ENCODE data around the gene SLC25A19. TPM values are rescaled to one million over a fixed set of nuclear protein-coding genes. Genes with fewer than 3 reads are reported as not detected.
"Not testable (repeated sequence)": the region's sequence is repeated elsewhere in the genome, so short reads cannot be mapped to it uniquely, and the experiment has no call there.

The SLC25A19 gene
- total and polyA plus RNA-seq, 4 donors = 6.7 to 11.7 (median 9.1) TPM

- Histone ChIP-seq H3K9me3 (ENCODE audit: control insufficient read depth, insufficient read depth, low read length) (no peaks in the 10 kb centered on the region), H3K27me3 (ENCODE audit: control insufficient read depth, insufficient read depth, low read length) (no peaks in the 10 kb centered on the region), H3K36me3 (ENCODE audit: control insufficient read depth, insufficient read depth, low read length) (peaks cover 12% of the 10 kb centered on the region), H3K4me1 (ENCODE audit: control insufficient read depth, insufficient read depth, low read length) (peaks cover 4% of the 10 kb centered on the region), H3K27ac (ENCODE audit: low read depth, low read length) (no peak overlapping the region), H3K4me3 (ENCODE audit: low read depth, low read length) (no peak overlapping the region)
- 98% methylated on average over 6 of the region's 9 CpGs for WGBS (ENCODE audit: insufficient coverage)
- DNase-seq (ENCODE audit: low read depth in 4 of 6, low spot score in 6 of 6) = no peak
Measured at GRCh38 chr17:75287221-75287620, 2.0 kb downstream of the SLC25A19 start.

GRCh38 chr17:75285123-75285522, 4.1 kb downstream of the SLC25A19 start:
- H3K4me1 ChIP-seq (ENCODE audit: control insufficient read depth, insufficient read depth, low read length) = peaks cover 4% of the 10 kb centered on the region
- no peak overlapping the region for H3K27ac ChIP-seq (ENCODE audit: low read depth, low read length)
- H3K9me3 ChIP-seq (ENCODE audit: control insufficient read depth, insufficient read depth, low read length) = no peaks in the 10 kb centered on the region
- no peaks in the 10 kb centered on the region for H3K27me3 ChIP-seq (ENCODE audit: control insufficient read depth, insufficient read depth, low read length)
- peaks cover 13% of the 10 kb centered on the region for H3K36me3 ChIP-seq (ENCODE audit: control insufficient read depth, insufficient read depth, low read length)
- DNase-seq (ENCODE audit: low read depth in 4 of 6, low spot score in 6 of 6) = no peak
- WGBS (ENCODE audit: insufficient coverage) = 93% methylated on average over 6 of the region's 6 CpGs
- H3K4me3 ChIP-seq (ENCODE audit: low read depth, low read length) = no peak overlapping the region

- H3K27ac ChIP-seq (ENCODE audit: low read depth, low read length); H3K4me3 ChIP-seq (ENCODE audit: low read depth, low read length); H3K4me1 ChIP-seq (ENCODE audit: control insufficient read depth, insufficient read depth, low read length); DNase-seq (ENCODE audit: low read depth in 4 of 6, low spot score in 6 of 6); H3K9me3 ChIP-seq (ENCODE audit: control insufficient read depth, insufficient read depth, low read length); H3K27me3 ChIP-seq (ENCODE audit: control insufficient read depth, insufficient read depth, low read length): not testable (repeated sequence)
- WGBS (ENCODE audit: insufficient coverage) = 100% methylated on average over 2 of the region's 4 CpGs
- H3K36me3 ChIP-seq (ENCODE audit: control insufficient read depth, insufficient read depth, low read length) = peaks cover 19% of the 10 kb centered on the region
Measured at GRCh38 chr17:75280189-75280588, 9.0 kb downstream of the SLC25A19 start.

GRCh38 chr17:75277664-75278071, 11.6 kb downstream of the SLC25A19 start:
- no peak for DNase-seq (ENCODE audit: low read depth in 4 of 6, low spot score in 6 of 6)
- Histone ChIP-seq H3K9me3 (ENCODE audit: control insufficient read depth, insufficient read depth, low read length) (no peaks in the 10 kb centered on the region), H3K4me3 (ENCODE audit: low read depth, low read length) (no peak overlapping the region), H3K4me1 (ENCODE audit: control insufficient read depth, insufficient read depth, low read length) (peaks cover 11% of the 10 kb centered on the region), H3K36me3 (ENCODE audit: control insufficient read depth, insufficient read depth, low read length) (peaks cover 30% of the 10 kb centered on the region), H3K27ac (ENCODE audit: low read depth, low read length) (no peak overlapping the region), H3K27me3 (ENCODE audit: control insufficient read depth, insufficient read depth, low read length) (no peaks in the 10 kb centered on the region)
- WGBS (ENCODE audit: insufficient coverage) = 86% methylated on average over 4 of the region's 6 CpGs

GRCh38 chr17:75273977-75274708, 15.1 kb downstream of the SLC25A19 start:
- no peaks in the 10 kb centered on the region for H3K9me3 ChIP-seq (ENCODE audit: control insufficient read depth, insufficient read depth, low read length)
- H3K27me3 ChIP-seq (ENCODE audit: control insufficient read depth, insufficient read depth, low read length) = no peaks in the 10 kb centered on the region
- H3K4me1 ChIP-seq (ENCODE audit: control insufficient read depth, insufficient read depth, low read length) = peaks cover 41% of the 10 kb centered on the region
- H3K27ac ChIP-seq (ENCODE audit: low read depth, low read length) = no peak overlapping the region
- no peak for DNase-seq (ENCODE audit: low read depth in 4 of 6, low spot score in 6 of 6)
- H3K4me3 ChIP-seq (ENCODE audit: low read depth, low read length) = no peak overlapping the region
- peaks cover 35% of the 10 kb centered on the region for H3K36me3 ChIP-seq (ENCODE audit: control insufficient read depth, insufficient read depth, low read length)
- WGBS (ENCODE audit: insufficient coverage) = 77% methylated on average over 6 of the region's 7 CpGs

GRCh38 chr17:75272848-75273184, 16.4 kb downstream of the SLC25A19 start:
- H3K4me1 ChIP-seq (ENCODE audit: control insufficient read depth, insufficient read depth, low read length) = peaks cover 47% of the 10 kb centered on the region
- WGBS (ENCODE audit: insufficient coverage) = 100% methylated on average over 2 of the region's 3 CpGs
- no peak for DNase-seq (ENCODE audit: low read depth in 4 of 6, low spot score in 6 of 6)
- H3K36me3 ChIP-seq (ENCODE audit: control insufficient read depth, insufficient read depth, low read length) = peaks cover 34% of the 10 kb centered on the region
- H3K9me3 ChIP-seq (ENCODE audit: control insufficient read depth, insufficient read depth, low read length) = no peaks in the 10 kb centered on the region
- H3K27ac ChIP-seq (ENCODE audit: low read depth, low read length) = no peak overlapping the region
- H3K27me3 ChIP-seq (ENCODE audit: control insufficient read depth, insufficient read depth, low read length) = no peaks in the 10 kb centered on the region
- H3K4me3 ChIP-seq (ENCODE audit: low read depth, low read length) = no peak overlapping the region

- peak overlapping the region; percentile 68 for H3K4me3 ChIP-seq (ENCODE audit: low read depth, low read length)
- no peaks in the 10 kb centered on the region for H3K27me3 ChIP-seq (ENCODE audit: control insufficient read depth, insufficient read depth, low read length)
- H3K36me3 ChIP-seq (ENCODE audit: control insufficient read depth, insufficient read depth, low read length) = peaks cover 36% of the 10 kb centered on the region
- peak in 1 of 6 donors; percentile 63 for DNase-seq (ENCODE audit: low read depth in 4 of 6, low spot score in 6 of 6)
- no peaks in the 10 kb centered on the region for H3K9me3 ChIP-seq (ENCODE audit: control insufficient read depth, insufficient read depth, low read length)
- WGBS (ENCODE audit: insufficient coverage) = 59% methylated on average over 22 of the region's 24 CpGs
- no peak overlapping the region for H3K27ac ChIP-seq (ENCODE audit: low read depth, low read length)
- H3K4me1 ChIP-seq (ENCODE audit: control insufficient read depth, insufficient read depth, low read length) = peaks cover 53% of the 10 kb centered on the region
Measured at GRCh38 chr17:75271955-75272847, 17.0 kb downstream of the SLC25A19 start.

- no peaks in the 10 kb centered on the region for H3K27me3 ChIP-seq (ENCODE audit: control insufficient read depth, insufficient read depth, low read length)
- H3K27ac ChIP-seq (ENCODE audit: low read depth, low read length) = no peak overlapping the region
- peaks cover 61% of the 10 kb centered on the region for H3K4me1 ChIP-seq (ENCODE audit: control insufficient read depth, insufficient read depth, low read length)
- DNase-seq (ENCODE audit: low read depth in 4 of 6, low spot score in 6 of 6) = peak in 5 of 6 donors; percentile 31 to 90 (median 68)
- no peaks in the 10 kb centered on the region for H3K9me3 ChIP-seq (ENCODE audit: control insufficient read depth, insufficient read depth, low read length)
- H3K4me3 ChIP-seq (ENCODE audit: low read depth, low read length) = peak overlapping the region; percentile 68
- H3K36me3 ChIP-seq (ENCODE audit: control insufficient read depth, insufficient read depth, low read length) = peaks cover 42% of the 10 kb centered on the region
- under 1% methylated on average over 74 of the region's 74 CpGs for WGBS (ENCODE audit: insufficient coverage)
Measured at GRCh38 chr17:75271233-75271954, 17.8 kb downstream of the SLC25A19 start.

- Histone ChIP-seq H3K4me3 (ENCODE audit: low read depth, low read length) (peak within 1 kb of the TSS; percentile 86), H3K27ac (ENCODE audit: low read depth, low read length) (peak within 1 kb of the TSS; percentile 93), H3K27me3 (ENCODE audit: control insufficient read depth, insufficient read depth, low read length) (no peaks in the 10 kb centered on the region), H3K4me1 (ENCODE audit: control insufficient read depth, insufficient read depth, low read length) (peaks cover 64% of the 10 kb centered on the region), H3K36me3 (ENCODE audit: control insufficient read depth, insufficient read depth, low read length) (peaks cover 46% of the 10 kb centered on the region), H3K9me3 (ENCODE audit: control insufficient read depth, insufficient read depth, low read length) (no peaks in the 10 kb centered on the region)
- peak in 1 of 6 donors; percentile 94 for DNase-seq (ENCODE audit: low read depth in 4 of 6, low spot score in 6 of 6)
- WGBS (ENCODE audit: insufficient coverage) = 0% methylated on average over 39 of the region's 39 CpGs
Measured at GRCh38 chr17:75270966-75271232, 18.3 kb downstream of the SLC25A19 start, which contains the start of gene MIF4GD. TSS of gene MIF4GD (minus strand) at chr17:75271231. CDS start at chr17:75270195, 1,036 bp downstream.
